GM18502 (cell line): ENCODE measurements around the gene RNF166.
"Not testable (repeated sequence)": the region's sequence is repeated elsewhere in the genome, so short reads cannot be mapped to it uniquely, and the experiment has no call there.

Experiments used
- ATAC-seq: cut with Tn5 transposase; IDR thresholded peaks from one replicate; pipeline ENCODE4 v1.9.1; 2021; ENCODE audit warnings: mild to moderate bottlenecking; ENCODE audit not compliant: unreplicated experiment, poor library complexity

Gene RNF166

GRCh38 chr16:88681084-88681680, 25.0 kb downstream of the RNF166 start:
- peak; percentile 10 for ATAC-seq

GRCh38 chr16:88680554-88681083, 25.6 kb downstream of the RNF166 start:
- ATAC-seq, result no peak

DNA sequence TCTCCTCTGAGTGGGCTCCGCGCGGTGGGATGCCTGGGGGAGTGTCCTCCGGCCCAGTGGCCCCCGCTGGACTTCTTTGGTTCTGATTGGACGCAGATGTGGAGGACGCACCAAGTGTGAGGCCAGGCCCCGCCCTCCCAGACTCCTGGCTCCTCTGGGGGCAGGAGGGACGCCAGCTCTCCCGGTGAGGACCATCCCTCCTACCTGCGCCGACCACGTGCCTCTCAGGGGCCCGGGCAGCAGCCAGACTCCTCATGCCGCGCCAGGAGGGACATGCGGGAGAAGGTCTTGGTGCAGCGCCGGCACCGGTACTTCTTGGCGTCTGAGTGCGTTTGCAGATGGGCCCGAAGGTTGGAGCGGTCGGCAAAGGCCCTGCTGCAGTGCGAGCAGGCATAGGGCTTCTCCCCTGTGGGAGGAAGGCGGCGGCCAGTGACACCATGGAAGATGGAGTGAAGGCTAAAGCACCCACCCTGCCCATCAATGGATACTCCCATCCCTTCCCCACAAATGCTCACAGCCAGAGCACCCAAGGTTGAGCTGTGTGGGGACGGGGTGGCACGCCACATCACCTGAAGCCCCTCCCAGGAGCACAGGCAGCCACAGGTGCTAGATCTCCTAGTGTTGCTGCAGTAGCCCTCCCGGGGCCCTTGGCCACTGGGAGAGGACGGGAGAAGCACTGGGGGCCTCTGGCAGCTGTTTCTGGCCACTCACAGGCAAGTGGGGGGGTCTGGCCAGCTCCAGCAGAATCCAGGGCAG, 27.8 kb downstream of the RNF166 start:
- ATAC-seq, result no peak

DNA sequence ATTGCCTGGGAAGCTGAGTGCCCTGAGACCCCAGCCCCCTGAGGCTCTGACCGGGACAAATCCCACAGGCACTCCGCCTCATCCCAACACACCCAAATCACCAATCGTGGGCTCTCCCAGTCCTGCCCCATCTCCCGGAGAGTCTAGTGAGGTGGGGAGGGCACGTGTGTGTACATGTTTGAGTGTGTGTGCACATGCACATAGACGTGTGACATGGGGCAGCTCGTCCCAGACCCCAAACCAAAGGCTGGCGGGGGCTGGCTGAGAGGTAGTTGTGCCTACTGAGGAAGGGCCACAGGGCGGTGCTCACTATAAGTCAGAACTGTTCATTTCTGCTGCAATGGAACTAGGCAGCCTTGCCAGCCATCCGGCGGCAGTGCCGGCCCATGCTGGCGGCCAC, 28.5 kb downstream of the RNF166 start:
- no peak for ATAC-seq

DNA sequence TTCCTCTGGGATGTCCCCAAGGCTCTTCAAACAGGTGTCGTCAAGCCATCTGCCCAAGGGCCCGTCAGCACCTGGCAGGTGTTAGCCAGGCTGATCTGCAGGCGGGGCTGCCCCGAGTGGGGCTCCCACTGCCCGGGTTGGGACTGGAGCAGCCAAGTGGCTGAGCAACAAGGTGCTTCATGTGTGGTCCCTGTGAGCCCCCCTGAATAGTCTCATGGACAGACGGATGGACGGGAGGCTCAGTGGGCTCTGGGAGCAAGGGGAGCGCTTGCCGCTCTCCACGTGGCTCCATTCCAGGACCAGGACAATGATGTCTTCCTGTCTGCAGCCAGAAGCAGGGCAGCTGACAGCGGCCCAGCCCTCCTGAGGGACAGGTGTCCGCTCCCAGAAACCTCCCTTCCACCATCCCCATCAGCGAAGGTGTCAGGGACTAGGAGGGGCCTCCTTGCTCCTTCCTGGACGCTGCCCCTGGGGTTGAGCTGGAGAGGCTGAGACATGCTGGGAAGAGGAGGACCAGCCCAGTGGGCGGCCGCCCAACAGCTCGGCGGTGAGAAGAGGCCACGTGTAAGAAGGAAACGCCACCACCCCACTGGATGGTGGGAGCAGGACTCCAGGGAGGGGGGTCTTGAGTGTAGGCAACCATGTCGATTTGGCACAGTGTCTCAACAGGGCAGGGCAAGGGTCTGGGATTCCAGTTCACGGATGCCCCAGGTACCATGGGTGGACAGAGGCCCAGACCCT, 29.5 kb downstream of the RNF166 start:
- no peak for ATAC-seq

- ATAC-seq, result no peak
Observed at GRCh38 chr16:88673716-88674379, 32.4 kb downstream of the RNF166 start.

GRCh38 chr16:88672776-88673175, 33.4 kb downstream of the RNF166 start:
- ATAC-seq, result no peak

GRCh38 chr16:88671806-88672205, 34.4 kb downstream of the RNF166 start:
- ATAC-seq, result no peak

DNA sequence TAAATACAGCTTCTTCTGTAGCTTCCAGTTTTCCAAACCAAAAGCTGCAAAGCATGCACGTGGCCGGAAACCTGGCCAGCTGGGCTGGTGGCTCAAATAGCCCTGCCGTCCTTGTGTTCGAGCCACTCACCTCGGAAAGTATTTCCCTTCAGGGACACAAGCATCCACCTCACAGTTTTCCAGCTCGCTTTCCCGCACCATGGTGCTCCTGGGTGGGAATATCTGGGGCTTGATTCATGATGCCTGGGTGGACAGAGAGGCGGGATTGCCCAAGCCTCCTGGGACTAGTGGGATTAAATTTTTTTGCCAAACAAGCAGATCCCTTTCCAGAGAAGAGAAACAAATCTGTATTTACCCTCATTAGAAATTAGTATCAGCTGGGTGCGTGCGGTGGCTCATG, 36.2 kb downstream of the RNF166 start:
- ATAC-seq, result no peak

DNA sequence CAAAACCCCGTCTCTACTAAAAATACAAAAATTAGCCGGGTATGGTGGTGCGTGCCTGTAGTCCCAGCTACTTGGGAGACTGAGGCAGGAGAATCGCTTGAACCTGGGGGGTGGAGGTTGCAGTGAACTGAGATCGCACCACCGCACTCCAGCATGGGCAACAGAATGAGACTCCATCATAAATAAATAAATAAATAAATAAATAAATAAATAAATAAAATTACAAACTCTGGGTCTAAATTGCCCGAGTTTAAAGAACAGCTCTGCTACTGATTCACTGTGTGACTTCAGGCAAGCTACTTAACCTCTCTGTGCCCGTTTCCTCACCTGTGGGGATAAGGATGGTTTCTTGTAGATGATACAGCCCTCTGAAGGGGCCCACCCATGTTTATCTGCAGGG, 36.7 kb downstream of the RNF166 start:
- not testable (repeated sequence) for ATAC-seq

DNA sequence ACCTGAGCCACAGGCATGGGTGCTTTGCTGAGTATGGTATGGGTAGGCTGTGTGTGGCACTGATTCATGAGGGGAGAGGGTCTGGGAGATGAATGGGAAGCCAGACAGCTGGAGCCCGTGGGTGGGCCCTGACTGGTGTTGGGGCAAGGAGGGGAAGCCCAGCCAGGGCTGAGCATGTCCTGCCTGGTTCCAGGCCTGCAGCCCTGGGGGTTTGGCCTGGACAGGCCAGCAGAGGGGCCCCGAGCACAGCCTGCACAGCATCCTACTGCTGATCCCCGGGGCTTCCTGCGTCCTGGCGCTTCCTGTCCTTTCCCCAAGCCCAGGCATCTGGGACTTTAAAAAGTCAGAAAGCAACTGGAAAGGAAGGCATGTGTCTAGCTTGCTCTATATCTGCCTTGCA, 38.7 kb downstream of the RNF166 start:
- no peak for ATAC-seq

DNA sequence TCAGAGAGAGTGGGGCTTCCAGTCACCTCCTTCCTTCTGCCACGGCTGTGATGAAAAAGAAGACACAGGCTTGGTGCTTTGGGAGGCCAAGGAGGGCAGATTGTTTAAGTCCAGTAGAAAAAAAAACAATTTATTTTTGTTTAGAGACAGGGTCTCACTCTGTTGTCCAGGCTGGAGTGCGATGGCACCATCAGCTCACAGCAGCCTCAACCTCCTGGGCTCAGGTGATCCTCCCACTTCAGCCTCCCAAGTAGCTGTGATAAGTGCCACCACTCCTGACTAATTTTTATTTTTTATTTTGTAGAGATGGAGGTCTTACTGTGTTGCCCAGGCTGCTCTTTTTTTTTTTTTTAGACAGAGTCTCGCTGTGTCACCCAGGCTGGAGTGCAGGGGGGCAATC, 40.6 kb downstream of the RNF166 start:
- ATAC-seq, result no peak

DNA sequence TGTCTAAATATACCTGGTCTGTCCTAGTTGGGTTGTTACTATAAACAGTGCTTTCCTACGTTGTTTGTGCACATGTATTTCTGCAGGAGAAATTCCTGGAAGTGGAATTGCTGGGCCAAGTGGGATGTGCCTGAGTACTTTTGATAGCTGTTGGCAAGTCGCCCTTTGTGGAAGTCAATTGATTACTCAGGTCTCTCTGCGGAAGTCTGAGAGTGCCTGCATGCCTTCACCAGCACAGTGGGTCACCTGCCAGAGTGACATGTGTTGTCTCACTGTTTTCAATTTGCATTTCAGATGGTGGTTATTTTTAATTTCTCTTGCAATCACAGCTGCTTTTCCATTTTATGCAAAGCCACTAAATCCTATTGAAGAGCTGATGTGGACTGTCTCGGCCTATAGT, 41.1 kb downstream of the RNF166 start:
- no peak for ATAC-seq

DNA sequence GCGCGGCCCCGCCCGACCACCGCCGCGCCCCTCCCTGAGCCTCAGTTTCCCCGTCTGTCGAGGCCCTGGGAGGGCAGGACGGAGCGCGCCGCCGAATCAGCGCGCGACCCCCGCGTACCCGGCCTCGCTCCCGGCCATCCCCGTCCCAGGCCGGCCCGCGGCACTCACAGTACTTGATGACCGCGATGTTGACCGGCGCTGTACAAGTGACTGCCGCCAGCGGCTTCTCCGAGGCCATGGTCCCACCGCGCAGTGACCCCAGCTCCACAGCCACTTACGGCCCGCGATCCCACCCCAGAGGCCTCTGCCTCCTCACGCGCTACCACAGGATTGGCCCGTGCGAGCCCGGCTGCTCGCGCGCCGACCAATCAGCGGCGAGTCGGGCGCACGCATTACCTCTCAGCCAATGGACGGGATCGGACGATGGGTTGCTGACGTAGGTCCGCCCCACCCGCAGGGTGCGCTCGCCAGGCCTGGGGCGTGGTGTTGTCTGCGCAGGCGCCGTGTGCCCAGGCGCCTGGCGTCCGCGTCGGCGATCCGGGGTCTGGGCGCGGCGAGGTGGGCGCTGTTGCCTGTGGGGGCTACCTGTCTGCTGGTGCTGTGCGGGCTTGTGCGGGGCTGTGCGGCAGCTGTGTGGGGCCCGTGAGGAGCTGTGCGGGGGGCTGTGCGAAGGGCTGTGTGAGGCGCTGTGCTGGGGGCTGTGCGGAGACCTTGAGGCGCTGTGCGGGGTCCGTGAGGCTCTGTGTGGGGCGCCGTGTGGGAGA, 43.2 kb downstream of the RNF166 start, which contains the start of gene MVD:
Gene MVD (minus strand): TSS at position 249 of the 764 bp plus-strand sequence. CDS start 11 bp downstream, at position 238.
- ATAC-seq, result peak; percentile 90

GRCh38 chr16:88662222-88662842, 43.9 kb downstream of the RNF166 start:
- no peak for ATAC-seq

DNA sequence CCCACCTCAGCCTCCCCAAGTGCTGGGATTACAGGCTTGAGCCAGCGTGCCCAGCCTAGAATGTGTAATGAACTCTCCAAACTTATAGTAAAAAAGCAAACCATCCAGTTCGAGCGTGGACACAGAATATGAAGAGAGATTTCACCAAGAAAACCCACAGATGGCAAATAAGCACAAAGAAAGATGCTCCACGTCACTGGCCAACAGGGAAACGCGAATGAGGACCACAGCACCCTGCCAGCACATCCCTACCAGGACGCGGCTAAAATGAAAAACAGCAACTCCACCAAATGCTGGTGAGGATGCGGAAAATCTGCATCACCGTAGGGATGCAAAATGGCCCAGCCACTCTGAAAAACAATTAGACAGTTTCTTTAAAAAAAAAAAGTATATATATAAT, 44.7 kb downstream of the RNF166 start:
- ATAC-seq, result no peak

- no peak for ATAC-seq
Observed at GRCh38 chr16:88659160-88659559, 47.0 kb downstream of the RNF166 start.

GRCh38 chr16:88658714-88659113, 47.5 kb downstream of the RNF166 start:
- ATAC-seq, result no peak

- no peak for ATAC-seq
Observed at GRCh38 chr16:88657371-88657770, 48.8 kb downstream of the RNF166 start.
